Islet precursor cell (in vitro differentiated cells): ENCODE measurements around the gene TLE4.
"Not testable (repeated sequence)": the region's sequence is repeated elsewhere in the genome, so short reads cannot be mapped to it uniquely, and the experiment has no call there.

Source experiments
- DNase-seq: peaks from one replicate; pipeline ENCODE4 v3.0.0-alpha.2; 2018

Gene TLE4

GRCh38 chr9:79571309-79572031 lies at the start of gene TLE4:
Gene TLE4, plus strand, starts transcription at chr9:79571965. Its CDS starts 826 bp downstream, at chr9:79572791.
- peak; percentile 100 for DNase-seq

- DNase-seq = no peak
Observed at GRCh38 chr9:79522793-79523192, 49.0 kb upstream of the TLE4 start.

- no peak for DNase-seq
Observed at GRCh38 chr9:79524266-79524665, 47.5 kb upstream of the TLE4 start.

GRCh38 chr9:79526149-79526672 lies 45.6 kb upstream of the TLE4 start:
- DNase-seq = no peak

- DNase-seq = no peak
Observed at GRCh38 chr9:79535534-79535933, 36.2 kb upstream of the TLE4 start.

GRCh38 chr9:79537838-79538237 lies 33.9 kb upstream of the TLE4 start:
- DNase-seq = no peak

- no peak for DNase-seq
Observed at GRCh38 chr9:79542735-79543620, 28.8 kb upstream of the TLE4 start.

- not testable (repeated sequence) for DNase-seq
Observed at GRCh38 chr9:79544375-79544774, 27.4 kb upstream of the TLE4 start.

GRCh38 chr9:79551586-79551985 lies 20.2 kb upstream of the TLE4 start:
- DNase-seq = peak; percentile 78

- no peak for DNase-seq
Observed at GRCh38 chr9:79551994-79552393, 19.8 kb upstream of the TLE4 start.

- no peak for DNase-seq
Observed at GRCh38 chr9:79555474-79556089, 16.2 kb upstream of the TLE4 start.

GRCh38 chr9:79559495-79560181 lies 12.1 kb upstream of the TLE4 start:
- DNase-seq = no peak

- no peak for DNase-seq
Observed at GRCh38 chr9:79562749-79563386, 8.9 kb upstream of the TLE4 start.

GRCh38 chr9:79564105-79564504 lies 7.7 kb upstream of the TLE4 start:
- no peak for DNase-seq

GRCh38 chr9:79565245-79565644 lies 6.5 kb upstream of the TLE4 start:
- no peak for DNase-seq

- peak; percentile 89 for DNase-seq
Observed at GRCh38 chr9:79567671-79568098, 4.1 kb upstream of the TLE4 start.

- DNase-seq = no peak
Observed at GRCh38 chr9:79568337-79569101, 3.2 kb upstream of the TLE4 start.

GRCh38 chr9:79569814-79570447 lies 1.8 kb upstream of the TLE4 start:
- no peak for DNase-seq

- peak; percentile 68 for DNase-seq
Observed at GRCh38 chr9:79570448-79571308, 1.1 kb upstream of the TLE4 start.
